Endothelial cell of umbilical vein (primary cell): ENCODE data around the gene FNIP2. TPM values are rescaled to one million over a fixed set of nuclear protein-coding genes. Genes with fewer than 3 reads are reported as not detected.

Source experiments
- BruUV-seq: library from RNA; stranded (reverse); fragments of 400-500 nt; replicated peaks from 2 replicates; lab custom pipeline; 2021; lab: Mats Ljungman, UMichigan
- CTCF ChIA-PET: fragments of 300-600, 350-600 bp; sonication (Branson Sonifier 250); formaldehyde crosslinking; loops from one replicate; lab custom pipeline; 2021; ENCODE audit warnings: antibody characterized with exemption, inconsistent platforms; lab: Charles Lee
- POLR2A ChIA-PET: fragments of 300-600, 350-600 bp; sonication (Branson Sonifier 250); formaldehyde crosslinking; loops from one replicate; lab custom pipeline; 2021; ENCODE audit warnings: antibody characterized with exemption, inconsistent platforms; lab: Charles Lee
- DNase-seq: peaks from one replicate; pipeline ENCODE4 v3.0.0-alpha.2; 2011; ENCODE audit warnings: low read depth, low spot score
- FAIRE-seq: peaks from 2 replicates; lab custom pipeline; 2011; peaks lifted over from hg19 to GRCh38; lab: Jason Lieb, UNC
- H2AFZ ChIP-seq: 2 replicates; pipeline ENCODE4 v1.6.0; 2012; ENCODE audit warnings: low read depth, low read length, control low read depth, inconsistent platforms
- H3K27ac ChIP-seq: 2 replicates; pipeline ENCODE4 v1.5.1; 2011; ENCODE audit warnings: low read depth, mild to moderate bottlenecking, control low read depth, low read length, moderate library complexity; ENCODE audit not compliant: insufficient read depth
- H3K27me3 ChIP-seq, 2 experiments: 2 replicates each; pipeline versions ENCODE4 v1.6.0 to v1.6.1; 2011; ENCODE audit warnings: low read length in 2 of 2, mixed read lengths in 1 of 2; ENCODE audit not compliant: control insufficient read depth in 2 of 2, insufficient read depth in 2 of 2
- H3K36me3 ChIP-seq, 2 experiments: 2 replicates in 1 of 2; 3 replicates in 1 of 2; pipeline ENCODE4 v1.5.1; 2011; ENCODE audit warnings: low read length in 2 of 2, mild to moderate bottlenecking in 1 of 2, moderate library complexity in 1 of 2; ENCODE audit not compliant: control insufficient read depth in 2 of 2, insufficient read depth in 2 of 2; ENCODE audit errors: extremely low read depth in 1 of 2
- H3K4me1 ChIP-seq: 3 replicates; pipeline ENCODE4 v1.5.1; 2011; ENCODE audit warnings: mild to moderate bottlenecking, low read length; ENCODE audit not compliant: control insufficient read depth, insufficient read depth; ENCODE audit errors: extremely low read depth
- H3K4me2 ChIP-seq: 2 replicates; pipeline ENCODE4 v1.6.1; 2011; ENCODE audit warnings: low read length, control low read depth, mixed read lengths; ENCODE audit not compliant: insufficient read depth
- H3K4me3 ChIP-seq, 3 experiments: fragments of 200-600 bp in 1 of 3; sonication (generic), shearing (Covaris generic) in 1 of 3; replicated peaks in 1 of 3; 2 replicates each; pipeline ENCODE4 v1.5.1; 2011 to 2016; ENCODE audit warnings: control low read depth in 3 of 3, low read length in 3 of 3, mild to moderate bottlenecking in 2 of 3, inconsistent platforms in 1 of 3, low read depth in 1 of 3, moderate library complexity in 1 of 3; ENCODE audit not compliant: insufficient read depth in 1 of 3
- H3K79me2 ChIP-seq: 2 replicates; pipeline ENCODE4 v1.6.0; 2012; ENCODE audit warnings: low read length, inconsistent platforms; ENCODE audit not compliant: control insufficient read depth, insufficient read depth
- H3K9ac ChIP-seq: replicated peaks from 2 replicates; pipeline ENCODE3; 2011; ENCODE audit warnings: low read length, control low read depth; ENCODE audit not compliant: insufficient read depth; ENCODE audit errors: extremely low read depth
- H3K9me1 ChIP-seq: replicated peaks from 3 replicates; pipeline ENCODE4 v1.6.0; 2011; ENCODE audit warnings: mild to moderate bottlenecking, low read length; ENCODE audit not compliant: control insufficient read depth, insufficient read depth; ENCODE audit errors: extremely low read depth
- H3K9me3 ChIP-seq: replicated peaks from 2 replicates; pipeline ENCODE4 v1.5.1; 2012; ENCODE audit warnings: low read length, inconsistent platforms; ENCODE audit not compliant: control insufficient read depth, insufficient read depth
- H4K20me1 ChIP-seq: replicated peaks from 2 replicates; pipeline ENCODE3; 2011; ENCODE audit warnings: mild to moderate bottlenecking, low read length; ENCODE audit not compliant: control insufficient read depth, insufficient read depth; ENCODE audit errors: extremely low read depth
- EZH2 ChIP-seq: IDR thresholded peaks from 2 replicates; pipeline ENCODE4 v1.6.1; 2012; ENCODE audit warnings: borderline replicate concordance, low read depth, mild to moderate bottlenecking, moderate library complexity, low read length, inconsistent platforms; ENCODE audit not compliant: severe bottlenecking
- GATA2 ChIP-seq: IDR thresholded peaks from 2 replicates; pipeline ENCODE4 v1.7.0; 2011; ENCODE audit warnings: low read depth, mild to moderate bottlenecking, moderate library complexity, mixed read lengths, low read length; ENCODE audit not compliant: insufficient read length, insufficient read depth
- JUN ChIP-seq: IDR thresholded peaks from 2 replicates; pipeline ENCODE4 v1.6.1; 2011; ENCODE audit warnings: borderline replicate concordance, low read depth; ENCODE audit not compliant: insufficient read length, insufficient read depth
- POLR2AphosphoS5 ChIP-seq: IDR thresholded peaks from 2 replicates; pipeline ENCODE4 v1.6.1; 2012; ENCODE audit warnings: low read depth, mild to moderate bottlenecking, control low read depth, low read length, moderate library complexity; ENCODE audit not compliant: insufficient read depth
- dilution Hi-C: fragments of 300-500 bp; cut with MboI; formaldehyde crosslinking; loops from one replicate; pipeline ENCODE4 v1.15.0; 2019; ENCODE audit warnings: low sequenced_read_pairs; ENCODE audit not compliant: extremely low pct_ligation_motif_present
- intact Hi-C: fragments of 100-400 bp; cut with micrococcal nuclease; formaldehyde crosslinking; loops from one replicate; pipeline ENCODE4 v1.10.0; 2022
- polyA plus RNA-seq, 4 experiments: library from polyadenylated mRNA; depleted of rRNA in 3 of 4; stranded (reverse) in 3 of 4; unstranded in 1 of 4; fragments of >200 nt; gene quantifications; 2 replicates each; pipeline versions ENCODE4 v1.2.1 to v1.2.3, GENCODE V29; 2011 to 2012; ENCODE audit warnings: missing spikeins in 1 of 4
- total RNA-seq: library from RNA; stranded (reverse); gene quantifications from 2 replicates; pipeline ENCODE4 v1.2.3, GENCODE V29; 2021

Gene FNIP2
- total and polyA plus RNA-seq, 2 donors (not counting 3 experiments of a cell fraction or from before 2014, with no cell fraction given) = 4.5 to 14.4 TPM

- Histone ChIP-seq H3K27ac (peak overlapping the region; percentile 95), H3K9me1 (no peaks in the 10 kb centered on the region), H2AFZ (peak overlapping the region; percentile 5), H4K20me1 (no peaks in the 10 kb centered on the region), H3K9me3 (no peaks in the 10 kb centered on the region), H3K9ac (peak overlapping the region; percentile 80), H3K79me2 (peaks cover 4% of the 10 kb centered on the region), H3K4me2 (peak overlapping the region; percentile 93), H3K36me3 (no peaks in the 10 kb centered on the region), H3K27me3 (no peaks in the 10 kb centered on the region), H3K4me3 (peak overlapping the region in 1 of 3 experiments; percentile 48), H3K4me1 (peaks cover 23% of the 10 kb centered on the region)
- no peak for TF ChIP-seq EZH2
- peak; percentile 71 for TF ChIP-seq JUN
- TF ChIP-seq POLR2AphosphoS5 = peak; percentile 8
- TF ChIP-seq GATA2 = peak; percentile 47
- dilution Hi-C loops = no loop called here
- POLR2A ChIA-PET = interaction anchor here (1.4 kb wide), 1 partner anchor 35 kb away, joined by 4 read pairs; no protein-coding TSS in a partner anchor
- no TSS peak for BruUV-seq
- CTCF ChIA-PET = interaction anchor here (0.7 to 2.0 kb wide), 10 partner anchors 10 to 80 kb away, joined by 3 to 8 read pairs (median 4); no protein-coding TSS in a partner anchor
- peak; percentile 92 for DNase-seq
- intact Hi-C loops = loop anchor here (1.0 to 2.0 kb wide), 7 partner anchors 16 to 296 kb away; partner anchors contain the start of gene FNIP2
- peak; percentile 57 for FAIRE-seq
Observed at GRCh38 chr4:158809611-158810486, 41.0 kb downstream of the FNIP2 start.
